ENCODE results near the gene COX8C. TPM values are rescaled to one million over a fixed set of nuclear protein-coding genes. Genes with fewer than 3 reads are reported as not detected.
A peak's percentile ranks its signal among the peaks of the same experiment; 100 is the strongest.

COX8C gene
- total RNA-seq, 1 experiment from 2014 or later = not detected

DNA sequence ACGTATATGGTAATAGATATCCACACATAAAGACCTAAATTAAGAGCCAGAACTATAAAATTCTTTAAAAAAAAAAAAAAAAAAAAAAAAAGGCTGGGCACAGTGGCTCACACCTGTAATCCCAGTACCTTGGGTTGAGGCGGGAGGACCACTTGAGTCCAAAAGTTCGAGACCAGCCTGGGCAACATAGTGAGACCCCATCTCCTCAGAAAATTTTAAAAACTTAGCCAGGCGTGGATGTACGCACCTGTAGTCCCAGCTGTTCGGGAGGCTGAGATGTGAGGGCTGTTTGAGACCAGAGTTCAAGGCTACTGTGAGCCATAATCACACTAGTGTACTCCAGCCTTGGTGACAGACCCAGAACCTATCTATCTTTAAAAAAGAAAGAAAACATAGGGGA, 18.4 kb upstream of the COX8C start:
- intact Hi-C loops (cut with micrococcal nuclease) = no loop called here
- Histone ChIP-seq H3K9me2 (ENCODE audit: insufficient read depth) (no peaks in the 10 kb centered on the region), H3K9ac (ENCODE audit: low read length) (no peak overlapping the region), H3K36me3 (ENCODE audit: control insufficient read depth in 1 of 2, insufficient read depth in 2 of 2, low read length in 2 of 2) (no peaks in the 10 kb centered on the region), H4K20me1 (ENCODE audit: insufficient read depth) (peaks cover 14% of the 10 kb centered on the region; the same call in 1 of the 2 replicates), H3K4me3 (replicated peaks in 1 of 2; ENCODE audit: low read depth in 1 of 2, low read length in 2 of 2) (no peak overlapping the region), H2AFZ (ENCODE audit: low read depth, low read length, poor library complexity, severe bottlenecking) (no peak overlapping the region), H3K27me3 (ENCODE audit: insufficient read depth, low read length) (no peaks in the 10 kb centered on the region), H3K9me3 (ENCODE audit: control insufficient read depth in 1 of 2, insufficient read depth in 1 of 2, low read depth in 1 of 2, low read length in 2 of 2) (no peaks in the 10 kb centered on the region), H3K79me2 (ENCODE audit: insufficient read depth, low read length) (peaks cover 87% of the 10 kb centered on the region), H3K4me1 (ENCODE audit: control insufficient read depth in 1 of 2, insufficient read depth in 2 of 2, low read length in 2 of 2) (peaks cover 6 to 25% of the 10 kb centered on the region in 2 experiments; a peak in 3 of 4 replicates), H3K4me2 (ENCODE audit: low read length) (no peak overlapping the region), H3K27ac (ENCODE audit: low read depth, low read length) (no peak overlapping the region)
- TF ChIP-seq EZH2 (IDR thresholded peaks at IDR 0.05) (no peak), ELF1 (IDR thresholded peaks at IDR 0.05; ENCODE audit: borderline replicate concordance, low read depth) (no peak)
- TF ChIP-seq, protein P1, sequence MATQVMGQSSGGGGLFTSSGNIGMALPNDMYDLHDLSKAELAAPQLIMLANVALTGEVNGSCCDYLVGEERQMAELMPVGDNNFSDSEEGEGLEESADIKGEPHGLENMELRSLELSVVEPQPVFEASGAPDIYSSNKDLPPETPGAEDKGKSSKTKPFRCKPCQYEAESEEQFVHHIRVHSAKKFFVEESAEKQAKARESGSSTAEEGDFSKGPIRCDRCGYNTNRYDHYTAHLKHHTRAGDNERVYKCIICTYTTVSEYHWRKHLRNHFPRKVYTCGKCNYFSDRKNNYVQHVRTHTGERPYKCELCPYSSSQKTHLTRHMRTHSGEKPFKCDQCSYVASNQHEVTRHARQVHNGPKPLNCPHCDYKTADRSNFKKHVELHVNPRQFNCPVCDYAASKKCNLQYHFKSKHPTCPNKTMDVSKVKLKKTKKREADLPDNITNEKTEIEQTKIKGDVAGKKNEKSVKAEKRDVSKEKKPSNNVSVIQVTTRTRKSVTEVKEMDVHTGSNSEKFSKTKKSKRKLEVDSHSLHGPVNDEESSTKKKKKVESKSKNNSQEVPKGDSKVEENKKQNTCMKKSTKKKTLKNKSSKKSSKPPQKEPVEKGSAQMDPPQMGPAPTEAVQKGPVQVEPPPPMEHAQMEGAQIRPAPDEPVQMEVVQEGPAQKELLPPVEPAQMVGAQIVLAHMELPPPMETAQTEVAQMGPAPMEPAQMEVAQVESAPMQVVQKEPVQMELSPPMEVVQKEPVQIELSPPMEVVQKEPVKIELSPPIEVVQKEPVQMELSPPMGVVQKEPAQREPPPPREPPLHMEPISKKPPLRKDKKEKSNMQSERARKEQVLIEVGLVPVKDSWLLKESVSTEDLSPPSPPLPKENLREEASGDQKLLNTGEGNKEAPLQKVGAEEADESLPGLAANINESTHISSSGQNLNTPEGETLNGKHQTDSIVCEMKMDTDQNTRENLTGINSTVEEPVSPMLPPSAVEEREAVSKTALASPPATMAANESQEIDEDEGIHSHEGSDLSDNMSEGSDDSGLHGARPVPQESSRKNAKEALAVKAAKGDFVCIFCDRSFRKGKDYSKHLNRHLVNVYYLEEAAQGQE (IDR thresholded peaks at IDR 0.05; ENCODE audit: low read depth) = no peak
- ChIA-PET POLR2A (no interaction called here), RAD21 (ENCODE audit: low non-redundant PET in 1 of 2, low total read pairs in 2 of 2, uncharacterized antibody in 2 of 2, unreplicated experiment in 2 of 2) (no interaction called here), CTCF (no interaction called here)
- ATAC-seq = no peak
- no peak for DNase-seq (ENCODE audit: low read depth, low spot score)
- BruUV-seq (replicated peaks) = no TSS peak

DNA sequence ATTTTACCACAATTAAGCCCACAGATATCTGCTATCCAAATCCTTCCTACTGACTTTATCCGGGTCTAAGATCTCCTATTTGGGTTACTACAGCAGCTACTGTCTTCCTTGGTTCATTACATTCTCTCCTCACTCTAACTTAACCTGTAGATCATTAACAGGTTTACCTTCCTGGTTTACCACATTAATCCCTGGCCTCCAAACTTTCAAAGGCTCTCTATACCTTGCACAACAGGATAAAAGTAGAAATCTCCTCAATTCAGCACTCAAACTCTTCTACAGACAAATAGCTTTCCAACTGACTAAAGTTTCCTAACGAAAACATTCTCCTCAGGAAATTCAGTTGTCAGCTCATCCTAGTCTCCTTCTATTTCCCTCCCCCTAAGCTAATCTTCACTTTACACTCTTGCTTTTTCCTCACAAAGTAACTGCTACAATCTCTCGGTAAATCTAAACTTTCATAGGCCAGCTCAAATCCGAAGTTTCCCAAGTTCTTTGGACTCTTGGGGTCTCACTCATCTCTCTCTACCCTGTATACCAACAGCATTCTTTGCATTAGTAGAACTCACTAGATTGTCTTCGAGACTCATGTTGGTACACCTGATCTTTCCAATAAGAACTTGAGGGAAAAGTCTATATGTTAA, 16.9 kb upstream of the COX8C start:
- CTCF ChIA-PET = no interaction called here
- ATAC-seq = no peak
- Histone ChIP-seq H3K27ac (ENCODE audit: low read depth, low read length) (no peak overlapping the region), H3K9me2 (ENCODE audit: insufficient read depth) (no peaks in the 10 kb centered on the region), H3K27me3 (ENCODE audit: insufficient read depth, low read length) (no peaks in the 10 kb centered on the region), H3K4me1 (ENCODE audit: control insufficient read depth in 1 of 2, insufficient read depth in 2 of 2, low read length in 2 of 2) (peaks cover 11 to 29% of the 10 kb centered on the region in 2 experiments), H3K9me3 (ENCODE audit: control insufficient read depth in 1 of 2, insufficient read depth in 1 of 2, low read depth in 1 of 2, low read length in 2 of 2) (no peaks in the 10 kb centered on the region), H2AFZ (ENCODE audit: low read depth, low read length, poor library complexity, severe bottlenecking) (no peak overlapping the region), H4K20me1 (ENCODE audit: insufficient read depth) (peaks cover 8% of the 10 kb centered on the region; the same call in 1 of the 2 replicates), H3K36me3 (ENCODE audit: control insufficient read depth in 1 of 2, insufficient read depth in 2 of 2, low read length in 2 of 2) (no peaks in the 10 kb centered on the region), H3K4me3 (replicated peaks in 1 of 2; ENCODE audit: low read depth in 1 of 2, low read length in 2 of 2) (no peak overlapping the region), H3K9ac (ENCODE audit: low read length) (no peak overlapping the region), H3K4me2 (ENCODE audit: low read length) (no peak overlapping the region), H3K79me2 (ENCODE audit: insufficient read depth, low read length) (peaks cover 72% of the 10 kb centered on the region)
- no peak for DNase-seq (ENCODE audit: low read depth, low spot score)
- RAD21 ChIA-PET (ENCODE audit: low non-redundant PET in 1 of 2, low total read pairs in 2 of 2, uncharacterized antibody in 2 of 2, unreplicated experiment in 2 of 2) = no interaction called here
- TSS peak; percentile 22 for BruUV-seq (replicated peaks)
- POLR2A ChIA-PET = no interaction called here
- intact Hi-C loops (cut with micrococcal nuclease) = no loop called here
- TF ChIP-seq JUND (IDR thresholded peaks at IDR 0.05) (no peak), CEBPB (IDR thresholded peaks at IDR 0.05; ENCODE audit: low read depth) (no peak), RAD21 (IDR thresholded peaks at IDR 0.05; ENCODE audit: low read depth) (no peak), SP1 (IDR thresholded peaks at IDR 0.05; ENCODE audit: low read depth) (no peak), POLR2A (IDR thresholded peaks at IDR 0.05; ENCODE audit: borderline replicate concordance, extremely low read depth, insufficient read depth, insufficient read length) (no peak)
- TF ChIP-seq, protein P1 (IDR thresholded peaks at IDR 0.05; ENCODE audit: low read depth) = no peak
- TF ChIP-seq, protein P2, sequence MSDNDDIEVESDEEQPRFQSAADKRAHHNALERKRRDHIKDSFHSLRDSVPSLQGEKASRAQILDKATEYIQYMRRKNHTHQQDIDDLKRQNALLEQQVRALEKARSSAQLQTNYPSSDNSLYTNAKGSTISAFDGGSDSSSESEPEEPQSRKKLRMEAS (IDR thresholded peaks at IDR 0.05) = no peak
